NT2/D1 (cell line): Measurements from ENCODE around the gene RNASE7.

Experiments used
- SUZ12 ChIP-seq: IDR thresholded peaks from 2 replicates; pipeline ENCODE4 v1.6.1; 2011; ENCODE audit not compliant: insufficient read length, insufficient read depth; ENCODE audit errors: extremely low read depth
- ZNF274 ChIP-seq: IDR thresholded peaks from 2 replicates; pipeline ENCODE4 v1.6.1; 2011; ENCODE audit warnings: mild to moderate bottlenecking, low read depth, low read length

DNA sequence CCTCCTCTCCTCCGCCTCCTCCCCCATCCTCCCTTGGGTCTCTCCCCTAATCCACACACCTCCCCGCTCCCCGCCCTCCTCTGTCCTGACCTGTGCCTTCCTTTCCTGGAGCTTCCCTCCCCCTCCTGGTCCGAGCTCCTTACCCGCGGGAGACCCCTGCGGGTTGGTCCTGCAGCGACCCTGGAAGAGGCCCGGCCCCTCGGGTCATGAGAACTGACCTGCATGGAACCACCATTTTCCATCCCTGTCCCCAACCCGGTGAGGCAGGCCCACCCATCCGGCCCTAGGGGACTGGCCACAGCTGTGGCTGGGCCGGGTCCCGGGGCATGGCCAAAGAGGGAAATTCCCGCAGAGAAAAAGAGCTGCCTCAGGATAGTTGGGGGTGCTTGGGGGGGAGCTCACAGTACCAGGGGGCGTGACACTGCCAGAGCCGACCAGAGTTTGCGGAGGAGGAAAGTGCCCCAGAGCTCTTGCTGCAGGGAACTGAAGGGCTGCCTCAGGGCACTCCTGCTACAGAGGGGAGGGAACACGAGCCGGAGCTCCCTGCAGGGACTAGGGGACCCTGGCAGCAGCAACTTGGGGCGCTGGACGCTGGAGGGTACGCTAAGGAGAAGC, 28.6 kb downstream of the RNASE7 start:
- TF ChIP-seq SUZ12 (no peak), ZNF274 (no peak)
